Measurements from ENCODE around the gene OBSCN. TPM values are rescaled to one million over a fixed set of nuclear protein-coding genes. Genes with fewer than 3 reads are reported as not detected.

The OBSCN gene
- total RNA-seq, 1 experiment from 2014 or later: 10.5 TPM

DNA sequence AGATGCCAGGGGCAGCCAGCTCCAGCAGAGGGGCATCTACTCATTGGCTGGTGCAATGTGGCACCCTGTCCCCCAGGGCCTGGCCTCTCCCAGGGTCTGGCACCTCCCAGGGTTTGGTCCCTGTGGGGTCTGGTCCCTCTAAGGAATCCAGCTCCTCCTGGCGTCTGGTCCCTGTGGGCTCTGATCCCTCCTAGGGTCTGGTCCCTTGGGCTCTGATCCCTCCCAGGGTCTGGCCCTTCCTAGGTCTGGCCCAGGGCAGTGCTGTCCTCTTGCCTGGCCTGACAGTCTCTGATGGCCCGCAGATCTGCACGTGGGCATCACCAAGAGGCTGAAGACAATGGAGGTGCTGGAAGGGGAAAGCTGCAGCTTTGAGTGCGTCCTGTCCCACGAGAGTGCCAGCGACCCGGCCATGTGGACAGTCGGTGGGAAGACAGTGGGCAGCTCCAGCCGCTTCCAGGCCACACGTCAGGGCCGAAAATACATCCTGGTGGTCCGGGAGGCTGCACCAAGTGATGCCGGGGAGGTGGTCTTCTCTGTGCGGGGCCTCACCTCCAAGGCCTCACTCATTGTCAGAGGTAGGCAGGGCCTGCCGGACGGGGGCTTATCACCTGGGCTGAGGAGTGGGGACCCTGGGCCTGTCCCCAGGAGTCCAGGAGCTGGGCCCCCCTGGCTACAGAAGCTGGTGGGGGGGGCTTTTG lies 73.9 kb downstream of the OBSCN start:
- POLR2A ChIA-PET: no interaction called here
- no TSS peak for BruUV-seq (replicated peaks)
- DNase-seq (ENCODE audit: low read depth, low spot score): no peak

DNA sequence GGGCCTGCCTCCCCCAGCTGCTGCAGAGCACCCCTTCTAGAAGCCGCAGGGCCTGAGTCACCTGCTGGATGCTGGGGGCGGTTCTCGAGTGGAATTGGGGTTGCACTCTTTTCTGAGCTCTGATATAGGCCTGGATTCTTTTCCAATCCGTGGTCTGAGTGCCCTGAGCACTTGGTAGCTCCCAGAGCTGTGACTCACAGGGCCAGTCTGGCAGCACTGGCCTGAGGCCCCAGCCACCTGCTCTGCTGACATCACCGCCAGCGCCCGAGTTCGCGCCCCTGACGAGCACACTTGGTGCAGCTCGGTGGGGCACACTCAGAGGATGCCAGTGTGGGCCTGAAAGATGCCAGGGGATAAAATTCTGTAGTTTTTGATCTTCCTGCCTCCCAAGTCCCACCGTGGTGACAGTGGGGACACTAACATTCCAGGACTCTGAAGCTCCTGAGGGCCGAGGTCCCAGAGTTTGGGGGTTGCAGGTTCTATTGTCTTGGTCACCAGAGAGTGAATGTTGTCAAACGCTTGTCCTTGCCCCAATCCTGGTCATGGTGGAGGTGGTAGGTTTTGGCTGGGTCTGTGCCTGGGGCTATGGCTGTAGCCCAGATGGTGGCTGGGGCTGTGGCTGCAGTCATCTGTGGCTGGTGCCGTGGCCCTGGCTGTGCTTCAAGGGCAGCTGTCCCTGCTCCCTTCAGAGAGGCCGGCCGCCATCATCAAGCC lies 74.6 kb downstream of the OBSCN start:
- Histone ChIP-seq H3K9me3 (ENCODE audit: control insufficient read depth, insufficient read depth, low read depth, low read length) (no peaks in the 10 kb centered on the region), H3K4me3 (ENCODE audit: low read depth in 2 of 2, low read length in 2 of 2) (no peak overlapping the region), H3K27me3 (ENCODE audit: control insufficient read depth, insufficient read depth, low read length) (no peaks in the 10 kb centered on the region), H3K4me1 (ENCODE audit: control insufficient read depth, insufficient read depth, low read length) (no peaks in the 10 kb centered on the region), H3K27ac (ENCODE audit: low read length) (no peak overlapping the region), H3K36me3 (ENCODE audit: control insufficient read depth, insufficient read depth, low read length) (no peaks in the 10 kb centered on the region)
- in situ Hi-C loops (cut with HindIII; ENCODE audit: low pct_unique_long_range_greater_than_20kb, low sequenced_read_pairs) (no loop called here), intact Hi-C loops (cut with micrococcal nuclease; ENCODE audit: unreplicated experiment) (no loop called here)
- ATAC-seq (no peak), DNase-seq (ENCODE audit: low read depth, low spot score) (no peak)
- BruUV-seq (replicated peaks): no TSS peak
- CTCF ChIA-PET: no interaction called here
- POLR2A ChIA-PET: no interaction called here
- TF ChIP-seq TCF7L2 (IDR thresholded peaks at IDR 0.05; ENCODE audit: low read depth, low read length) (no peak), POLR2AphosphoS5 (IDR thresholded peaks at IDR 0.05; ENCODE audit: low read depth, low read length) (no peak), SIN3A (IDR thresholded peaks at IDR 0.05; ENCODE audit: borderline replicate concordance, insufficient read depth, low read depth, low read length) (no peak)
- TF ChIP-seq, protein P1, sequence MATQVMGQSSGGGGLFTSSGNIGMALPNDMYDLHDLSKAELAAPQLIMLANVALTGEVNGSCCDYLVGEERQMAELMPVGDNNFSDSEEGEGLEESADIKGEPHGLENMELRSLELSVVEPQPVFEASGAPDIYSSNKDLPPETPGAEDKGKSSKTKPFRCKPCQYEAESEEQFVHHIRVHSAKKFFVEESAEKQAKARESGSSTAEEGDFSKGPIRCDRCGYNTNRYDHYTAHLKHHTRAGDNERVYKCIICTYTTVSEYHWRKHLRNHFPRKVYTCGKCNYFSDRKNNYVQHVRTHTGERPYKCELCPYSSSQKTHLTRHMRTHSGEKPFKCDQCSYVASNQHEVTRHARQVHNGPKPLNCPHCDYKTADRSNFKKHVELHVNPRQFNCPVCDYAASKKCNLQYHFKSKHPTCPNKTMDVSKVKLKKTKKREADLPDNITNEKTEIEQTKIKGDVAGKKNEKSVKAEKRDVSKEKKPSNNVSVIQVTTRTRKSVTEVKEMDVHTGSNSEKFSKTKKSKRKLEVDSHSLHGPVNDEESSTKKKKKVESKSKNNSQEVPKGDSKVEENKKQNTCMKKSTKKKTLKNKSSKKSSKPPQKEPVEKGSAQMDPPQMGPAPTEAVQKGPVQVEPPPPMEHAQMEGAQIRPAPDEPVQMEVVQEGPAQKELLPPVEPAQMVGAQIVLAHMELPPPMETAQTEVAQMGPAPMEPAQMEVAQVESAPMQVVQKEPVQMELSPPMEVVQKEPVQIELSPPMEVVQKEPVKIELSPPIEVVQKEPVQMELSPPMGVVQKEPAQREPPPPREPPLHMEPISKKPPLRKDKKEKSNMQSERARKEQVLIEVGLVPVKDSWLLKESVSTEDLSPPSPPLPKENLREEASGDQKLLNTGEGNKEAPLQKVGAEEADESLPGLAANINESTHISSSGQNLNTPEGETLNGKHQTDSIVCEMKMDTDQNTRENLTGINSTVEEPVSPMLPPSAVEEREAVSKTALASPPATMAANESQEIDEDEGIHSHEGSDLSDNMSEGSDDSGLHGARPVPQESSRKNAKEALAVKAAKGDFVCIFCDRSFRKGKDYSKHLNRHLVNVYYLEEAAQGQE (IDR thresholded peaks at IDR 0.05; ENCODE audit: insufficient read depth in 1 of 2, low read depth in 2 of 2, low read length in 1 of 2): no peak
- TF ChIP-seq, protein P2, sequence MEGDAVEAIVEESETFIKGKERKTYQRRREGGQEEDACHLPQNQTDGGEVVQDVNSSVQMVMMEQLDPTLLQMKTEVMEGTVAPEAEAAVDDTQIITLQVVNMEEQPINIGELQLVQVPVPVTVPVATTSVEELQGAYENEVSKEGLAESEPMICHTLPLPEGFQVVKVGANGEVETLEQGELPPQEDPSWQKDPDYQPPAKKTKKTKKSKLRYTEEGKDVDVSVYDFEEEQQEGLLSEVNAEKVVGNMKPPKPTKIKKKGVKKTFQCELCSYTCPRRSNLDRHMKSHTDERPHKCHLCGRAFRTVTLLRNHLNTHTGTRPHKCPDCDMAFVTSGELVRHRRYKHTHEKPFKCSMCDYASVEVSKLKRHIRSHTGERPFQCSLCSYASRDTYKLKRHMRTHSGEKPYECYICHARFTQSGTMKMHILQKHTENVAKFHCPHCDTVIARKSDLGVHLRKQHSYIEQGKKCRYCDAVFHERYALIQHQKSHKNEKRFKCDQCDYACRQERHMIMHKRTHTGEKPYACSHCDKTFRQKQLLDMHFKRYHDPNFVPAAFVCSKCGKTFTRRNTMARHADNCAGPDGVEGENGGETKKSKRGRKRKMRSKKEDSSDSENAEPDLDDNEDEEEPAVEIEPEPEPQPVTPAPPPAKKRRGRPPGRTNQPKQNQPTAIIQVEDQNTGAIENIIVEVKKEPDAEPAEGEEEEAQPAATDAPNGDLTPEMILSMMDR (IDR thresholded peaks at IDR 0.05): no peak

More for the DNA sequence above, 73.9 kb downstream of the OBSCN start:
- Histone ChIP-seq H3K4me3 (ENCODE audit: low read depth in 2 of 2, low read length in 2 of 2) (no peak overlapping the region), H3K9me3 (ENCODE audit: control insufficient read depth, insufficient read depth, low read depth, low read length) (no peaks in the 10 kb centered on the region), H3K27me3 (ENCODE audit: control insufficient read depth, insufficient read depth, low read length) (no peaks in the 10 kb centered on the region), H3K4me1 (ENCODE audit: control insufficient read depth, insufficient read depth, low read length) (no peaks in the 10 kb centered on the region), H3K27ac (ENCODE audit: low read length) (no peak overlapping the region), H3K36me3 (ENCODE audit: control insufficient read depth, insufficient read depth, low read length) (no peaks in the 10 kb centered on the region)
- CTCF ChIA-PET: no interaction called here
- in situ Hi-C loops (cut with HindIII; ENCODE audit: low pct_unique_long_range_greater_than_20kb, low sequenced_read_pairs): no loop called here
- TF ChIP-seq POLR2AphosphoS5 (IDR thresholded peaks at IDR 0.05; ENCODE audit: low read depth, low read length) (no peak), TCF7L2 (IDR thresholded peaks at IDR 0.05; ENCODE audit: low read depth, low read length) (no peak), SIN3A (IDR thresholded peaks at IDR 0.05; ENCODE audit: borderline replicate concordance, insufficient read depth, low read depth, low read length) (no peak)
- TF ChIP-seq, protein P1 (IDR thresholded peaks at IDR 0.05; ENCODE audit: insufficient read depth in 1 of 2, low read depth in 2 of 2, low read length in 1 of 2): no peak
- TF ChIP-seq, protein P2 (IDR thresholded peaks at IDR 0.05): no peak
- ATAC-seq: no peak
- intact Hi-C loops (cut with micrococcal nuclease; ENCODE audit: unreplicated experiment): no loop called here
